Measurements from ENCODE around the gene NGF. TPM values are rescaled to one million over a fixed set of nuclear protein-coding genes. Genes with fewer than 3 reads are reported as not detected.

The NGF gene
- total and polyA plus RNA-seq, 2 of the 8 experiments (the other 6 are each of a cell fraction or from before 2014, with no cell fraction given), result 1.6 TPM; not detected in 1

- Histone ChIP-seq H3K23ac (ENCODE audit: insufficient read length) (no peak overlapping the region), H4K5ac (ENCODE audit: insufficient read length, low read depth, low read length) (no peak overlapping the region), H4K8ac (ENCODE audit: extremely low read depth, insufficient read depth, low read length) (no peak overlapping the region), H3K4me2 (ENCODE audit: insufficient read depth in 1 of 2, low read depth in 2 of 2, low read length in 2 of 2) (no peak overlapping the region), H2AK5ac (ENCODE audit: low read depth, low read length) (no peak overlapping the region), H2BK20ac (ENCODE audit: low read length) (no peak overlapping the region), H2BK12ac (ENCODE audit: low read depth, low read length) (no peak overlapping the region), H3K27ac (ENCODE audit: low read depth, low read length) (no peak overlapping the region), H3K79me1 (ENCODE audit: low read depth, low read length) (no peaks in the 10 kb centered on the region), H4K20me1 (replicated peaks in 1 of 2; ENCODE audit: control insufficient read depth in 1 of 2, insufficient read depth in 2 of 2, low read length in 2 of 2) (no peaks in the 10 kb centered on the region), H3K27me3 (replicated peaks in 1 of 4; ENCODE audit: control insufficient read depth in 3 of 4, extremely low read depth in 1 of 4, insufficient read depth in 3 of 4, low read length in 3 of 4) (peaks cover 0 to 1% (median 0%) of the 10 kb centered on the region in 4 experiments; a peak in 1 of 7 replicates), H3K56ac (replicated peaks; ENCODE audit: insufficient read length, low read depth, low read length) (no peak overlapping the region), H3K18ac (ENCODE audit: extremely low read depth, low read length) (no peak overlapping the region), H4K91ac (replicated peaks; ENCODE audit: insufficient read length, low read length) (no peak overlapping the region), H3K9ac (replicated peaks in 1 of 4; ENCODE audit: extremely low read depth in 1 of 4, low read depth in 3 of 4, low read length in 3 of 4) (no peak overlapping the region), H3K4ac (replicated peaks; ENCODE audit: insufficient read length, low read depth, low read length) (no peak overlapping the region), H3K4me3 (ENCODE audit: extremely low read depth in 1 of 4, insufficient read depth in 2 of 4, low read depth in 3 of 4, low read length in 4 of 4) (no peak overlapping the region), H2BK5ac (ENCODE audit: low read depth, low read length) (no peak overlapping the region), H3K36me3 (ENCODE audit: control insufficient read depth in 2 of 4, insufficient read depth in 4 of 4, low read length in 3 of 4) (no peaks in the 10 kb centered on the region), H2BK120ac (replicated peaks; ENCODE audit: low read depth, low read length) (no peak overlapping the region), H3K4me1 (replicated peaks in 1 of 4; ENCODE audit: control insufficient read depth in 3 of 4, insufficient read depth in 4 of 4, low read length in 3 of 4) (no peaks in the 10 kb centered on the region; a peak in 1 of 7 replicates), H2BK15ac (ENCODE audit: low read length) (no peak overlapping the region), H3K23me2 (ENCODE audit: low read depth, low read length) (no peaks in the 10 kb centered on the region), H3K9me3 (ENCODE audit: insufficient read depth in 2 of 2, low read depth in 1 of 2, low read length in 1 of 2) (no peaks in the 10 kb centered on the region), H2AFZ (ENCODE audit: low read length) (no peak overlapping the region), H3K14ac (ENCODE audit: insufficient read length) (no peak overlapping the region), H3K79me2 (ENCODE audit: control insufficient read depth in 1 of 2, insufficient read depth in 2 of 2, low read length in 2 of 2) (no peaks in the 10 kb centered on the region)
- ChIA-PET CTCF (ENCODE audit: partially characterized antibody) (no interaction called here), POLR2A (ENCODE audit: partially characterized antibody) (no interaction called here)
- 90% methylated on average over 5 of the region's 5 CpGs; no CpG with 5 or more reads in 1 of the 2 experiments for WGBS, 2 experiments (ENCODE audit: extremely low coverage in 1 of 2, insufficient coverage in 1 of 2, insufficient read length in 1 of 2, insufficient replicate concordance in 2 of 2, low coverage in 1 of 2, low lambda C conversion rate in 2 of 2, missing lambda C conversion rate in 1 of 2)
- FAIRE-seq (no peak), DNase-seq (ENCODE audit: low read depth in 1 of 2, low spot score in 2 of 2) (no peak)
- no peak for TF ChIP-seq KDM5A (IDR thresholded peaks at IDR 0.05; ENCODE audit: low read length)
- no peak for TF ChIP-seq PHF8 (conservative IDR thresholded peaks at IDR 0.05; ENCODE audit: low read depth, low read length)
- TF ChIP-seq RXRA (IDR thresholded peaks at IDR 0.05; ENCODE audit: insufficient read depth, low read depth, low read length), result no peak
- TF ChIP-seq ZNF274 (IDR thresholded peaks at IDR 0.05; ENCODE audit: borderline replicate concordance, extremely low read depth, low read length), result no peak
- no peak for TF ChIP-seq SP4 (IDR thresholded peaks at IDR 0.05; ENCODE audit: low read length)
- TF ChIP-seq, protein P1, sequence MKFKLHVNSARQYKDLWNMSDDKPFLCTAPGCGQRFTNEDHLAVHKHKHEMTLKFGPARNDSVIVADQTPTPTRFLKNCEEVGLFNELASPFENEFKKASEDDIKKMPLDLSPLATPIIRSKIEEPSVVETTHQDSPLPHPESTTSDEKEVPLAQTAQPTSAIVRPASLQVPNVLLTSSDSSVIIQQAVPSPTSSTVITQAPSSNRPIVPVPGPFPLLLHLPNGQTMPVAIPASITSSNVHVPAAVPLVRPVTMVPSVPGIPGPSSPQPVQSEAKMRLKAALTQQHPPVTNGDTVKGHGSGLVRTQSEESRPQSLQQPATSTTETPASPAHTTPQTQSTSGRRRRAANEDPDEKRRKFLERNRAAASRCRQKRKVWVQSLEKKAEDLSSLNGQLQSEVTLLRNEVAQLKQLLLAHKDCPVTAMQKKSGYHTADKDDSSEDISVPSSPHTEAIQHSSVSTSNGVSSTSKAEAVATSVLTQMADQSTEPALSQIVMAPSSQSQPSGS (IDR thresholded peaks at IDR 0.05; ENCODE audit: low read length), result no peak
- no peak for TF ChIP-seq SIRT6 (IDR thresholded peaks at IDR 0.05; ENCODE audit: low read length)
- TF ChIP-seq BCL11A (IDR thresholded peaks at IDR 0.05; ENCODE audit: low read depth in 2 of 2, low read length in 2 of 2), result no peak
- TF ChIP-seq, protein P2, sequence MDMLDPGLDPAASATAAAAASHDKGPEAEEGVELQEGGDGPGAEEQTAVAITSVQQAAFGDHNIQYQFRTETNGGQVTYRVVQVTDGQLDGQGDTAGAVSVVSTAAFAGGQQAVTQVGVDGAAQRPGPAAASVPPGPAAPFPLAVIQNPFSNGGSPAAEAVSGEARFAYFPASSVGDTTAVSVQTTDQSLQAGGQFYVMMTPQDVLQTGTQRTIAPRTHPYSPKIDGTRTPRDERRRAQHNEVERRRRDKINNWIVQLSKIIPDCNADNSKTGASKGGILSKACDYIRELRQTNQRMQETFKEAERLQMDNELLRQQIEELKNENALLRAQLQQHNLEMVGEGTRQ (IDR thresholded peaks at IDR 0.05; ENCODE audit: low read length), result no peak
Measured at GRCh38 chr1:115237507-115237906, 100.5 kb downstream of the NGF start.

Data from H1 (cell line).